ENCODE data around the gene ZNF366.

Gene ZNF366

GRCh38 chr5:72485430-72485974, 21.7 kb downstream of the ZNF366 start:
- H3K27me3 ChIP-seq (ENCODE audit: control insufficient read depth, insufficient read depth, low read length) = no peaks in the 10 kb centered on the region
- H3K36me3 ChIP-seq (ENCODE audit: control insufficient read depth, insufficient read depth, low read length) = no peaks in the 10 kb centered on the region
- H3K27ac ChIP-seq = no peak overlapping the region

GRCh38 chr5:72482046-72482445, 25.2 kb downstream of the ZNF366 start:
- Histone ChIP-seq H2AFZ (no peak overlapping the region), H3K27me3 (ENCODE audit: control insufficient read depth, insufficient read depth, low read length) (no peaks in the 10 kb centered on the region), H3K4me3 (ENCODE audit: low read depth, low read length) (no peak overlapping the region), H3K27ac (no peak overlapping the region), H3K36me3 (ENCODE audit: control insufficient read depth, insufficient read depth, low read length) (no peaks in the 10 kb centered on the region), H3K9me3 (ENCODE audit: control insufficient read depth, low read length) (no peaks in the 10 kb centered on the region), H3K4me1 (no peaks in the 10 kb centered on the region), H3K9ac (no peak overlapping the region), H3K4me2 (ENCODE audit: low read length) (no peak overlapping the region), H3K79me2 (no peaks in the 10 kb centered on the region)
- TF ChIP-seq CTCF (IDR thresholded peaks at IDR 0.05) = no peak

More at GRCh38 chr5:72485430-72485974, 21.7 kb downstream of the ZNF366 start:
- Histone ChIP-seq H3K79me2 (no peaks in the 10 kb centered on the region), H3K4me2 (ENCODE audit: low read length) (no peak overlapping the region), H3K4me3 (ENCODE audit: low read depth, low read length) (no peak overlapping the region), H2AFZ (no peak overlapping the region), H3K4me1 (no peaks in the 10 kb centered on the region), H3K9me3 (ENCODE audit: control insufficient read depth, low read length) (no peaks in the 10 kb centered on the region), H3K9ac (no peak overlapping the region)
- TF ChIP-seq CTCF (IDR thresholded peaks at IDR 0.05) = no peak

- TF ChIP-seq CTCF (IDR thresholded peaks at IDR 0.05) = no peak
These were observed 26.4 kb downstream of the ZNF366 start for GRCh38 chr5:72480841-72481240.

GRCh38 chr5:72479921-72480320, 27.3 kb downstream of the ZNF366 start:
- H3K27ac ChIP-seq = no peak overlapping the region
- no peaks in the 10 kb centered on the region for H3K79me2 ChIP-seq
- H3K4me3 ChIP-seq (ENCODE audit: low read depth, low read length) = no peak overlapping the region
- no peak overlapping the region for H3K9ac ChIP-seq
- no peaks in the 10 kb centered on the region for H3K9me3 ChIP-seq (ENCODE audit: control insufficient read depth, low read length)
- H3K4me1 ChIP-seq = no peaks in the 10 kb centered on the region
- H3K4me2 ChIP-seq (ENCODE audit: low read length) = no peak overlapping the region
- no peaks in the 10 kb centered on the region for H3K36me3 ChIP-seq (ENCODE audit: control insufficient read depth, insufficient read depth, low read length)
- no peak overlapping the region for H2AFZ ChIP-seq
- no peaks in the 10 kb centered on the region for H3K27me3 ChIP-seq (ENCODE audit: control insufficient read depth, insufficient read depth, low read length)
- TF ChIP-seq CTCF (IDR thresholded peaks at IDR 0.05) = no peak

More at GRCh38 chr5:72480841-72481240, 26.4 kb downstream of the ZNF366 start:
- Histone ChIP-seq H2AFZ (no peak overlapping the region), H3K9ac (no peak overlapping the region), H3K36me3 (ENCODE audit: control insufficient read depth, insufficient read depth, low read length) (no peaks in the 10 kb centered on the region), H3K4me3 (ENCODE audit: low read depth, low read length) (no peak overlapping the region), H3K79me2 (no peaks in the 10 kb centered on the region), H3K27me3 (ENCODE audit: control insufficient read depth, insufficient read depth, low read length) (no peaks in the 10 kb centered on the region), H3K4me2 (ENCODE audit: low read length) (no peak overlapping the region), H3K9me3 (ENCODE audit: control insufficient read depth, low read length) (no peaks in the 10 kb centered on the region), H3K4me1 (no peaks in the 10 kb centered on the region), H3K27ac (no peak overlapping the region)

GRCh38 chr5:72478684-72479083, 28.5 kb downstream of the ZNF366 start:
- H3K36me3 ChIP-seq (ENCODE audit: control insufficient read depth, insufficient read depth, low read length) = no peaks in the 10 kb centered on the region
- no peak overlapping the region for H2AFZ ChIP-seq
- no peak overlapping the region for H3K4me2 ChIP-seq (ENCODE audit: low read length)
- H3K27me3 ChIP-seq (ENCODE audit: control insufficient read depth, insufficient read depth, low read length) = no peaks in the 10 kb centered on the region
- H3K4me1 ChIP-seq = no peaks in the 10 kb centered on the region
- H3K9me3 ChIP-seq (ENCODE audit: control insufficient read depth, low read length) = no peaks in the 10 kb centered on the region
- H3K27ac ChIP-seq = no peak overlapping the region
- H3K79me2 ChIP-seq = no peaks in the 10 kb centered on the region
- H3K4me3 ChIP-seq (ENCODE audit: low read depth, low read length) = no peak overlapping the region
- no peak for TF ChIP-seq CTCF (IDR thresholded peaks at IDR 0.05)
- no peak overlapping the region for H3K9ac ChIP-seq
